Suprapubic skin (tissue), 4 donors: ENCODE results near the gene PIGR.

Experiments used
- POLR2A ChIP-seq, 2 donors: fragments of 450-650 bp; IDR thresholded peaks; one replicate each; pipeline ENCODE4 v1.6.1; 2017; ENCODE audit warnings: antibody characterized with exemption in 2 of 2, mild to moderate bottlenecking in 2 of 2, moderate library complexity in 2 of 2
- POLR2AphosphoS5 ChIP-seq, 3 donors: sonication (generic); formaldehyde crosslinking; IDR thresholded peaks; one replicate each; pipeline ENCODE4 v1.6.1; 2017; ENCODE audit warnings: antibody characterized with exemption in 3 of 3
- TF ChIP-seq, protein P1 (sequence below), 2 donors: fragments of 200-600 bp in 1 of 2; fragments of 450-650 bp in 1 of 2; sonication (generic) in 1 of 2; IDR thresholded peaks; one replicate each; pipeline ENCODE4 v1.5.1; 2016 to 2019; ENCODE audit warnings: antibody characterized with exemption in 2 of 2, mild to moderate bottlenecking in 1 of 2, moderate library complexity in 1 of 2

DNA sequence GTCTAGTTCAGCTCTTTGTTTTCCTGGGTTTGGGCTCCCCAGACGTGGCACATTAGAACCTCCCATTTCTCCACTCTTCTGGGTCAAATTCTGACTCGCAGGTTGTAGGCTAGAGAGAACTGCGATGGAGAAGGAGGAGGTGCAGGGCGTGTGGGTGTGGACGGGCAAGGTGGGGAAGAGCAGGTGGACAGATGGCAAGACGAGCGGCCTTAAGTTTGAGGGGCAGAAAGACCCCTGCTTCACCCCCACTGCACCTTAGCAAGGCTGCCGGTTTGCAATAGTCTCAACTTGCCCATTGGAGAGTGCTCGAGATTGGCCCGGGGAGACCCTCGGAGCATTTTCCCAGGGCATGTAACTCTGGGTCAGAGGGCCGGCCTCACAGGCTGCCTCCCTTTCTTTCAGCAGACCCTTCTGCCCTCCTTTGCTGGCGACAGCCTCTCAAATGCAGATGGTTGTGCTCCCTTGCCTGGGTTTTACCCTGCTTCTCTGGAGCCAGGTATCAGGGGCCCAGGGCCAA is 47.3 kb downstream of the PIGR start:
- TF ChIP-seq POLR2AphosphoS5 (IDR thresholded peaks at IDR 0.05) (no peak), POLR2A (IDR thresholded peaks at IDR 0.05) (no peak)
- TF ChIP-seq, protein P1, sequence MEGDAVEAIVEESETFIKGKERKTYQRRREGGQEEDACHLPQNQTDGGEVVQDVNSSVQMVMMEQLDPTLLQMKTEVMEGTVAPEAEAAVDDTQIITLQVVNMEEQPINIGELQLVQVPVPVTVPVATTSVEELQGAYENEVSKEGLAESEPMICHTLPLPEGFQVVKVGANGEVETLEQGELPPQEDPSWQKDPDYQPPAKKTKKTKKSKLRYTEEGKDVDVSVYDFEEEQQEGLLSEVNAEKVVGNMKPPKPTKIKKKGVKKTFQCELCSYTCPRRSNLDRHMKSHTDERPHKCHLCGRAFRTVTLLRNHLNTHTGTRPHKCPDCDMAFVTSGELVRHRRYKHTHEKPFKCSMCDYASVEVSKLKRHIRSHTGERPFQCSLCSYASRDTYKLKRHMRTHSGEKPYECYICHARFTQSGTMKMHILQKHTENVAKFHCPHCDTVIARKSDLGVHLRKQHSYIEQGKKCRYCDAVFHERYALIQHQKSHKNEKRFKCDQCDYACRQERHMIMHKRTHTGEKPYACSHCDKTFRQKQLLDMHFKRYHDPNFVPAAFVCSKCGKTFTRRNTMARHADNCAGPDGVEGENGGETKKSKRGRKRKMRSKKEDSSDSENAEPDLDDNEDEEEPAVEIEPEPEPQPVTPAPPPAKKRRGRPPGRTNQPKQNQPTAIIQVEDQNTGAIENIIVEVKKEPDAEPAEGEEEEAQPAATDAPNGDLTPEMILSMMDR (IDR thresholded peaks at IDR 0.05) = no peak
